Measurements from ENCODE around the gene RNPS1.
"Not testable (repeated sequence)": the region's sequence is repeated elsewhere in the genome, so short reads cannot be mapped to it uniquely, and the experiment has no call there.

Gene RNPS1

DNA sequence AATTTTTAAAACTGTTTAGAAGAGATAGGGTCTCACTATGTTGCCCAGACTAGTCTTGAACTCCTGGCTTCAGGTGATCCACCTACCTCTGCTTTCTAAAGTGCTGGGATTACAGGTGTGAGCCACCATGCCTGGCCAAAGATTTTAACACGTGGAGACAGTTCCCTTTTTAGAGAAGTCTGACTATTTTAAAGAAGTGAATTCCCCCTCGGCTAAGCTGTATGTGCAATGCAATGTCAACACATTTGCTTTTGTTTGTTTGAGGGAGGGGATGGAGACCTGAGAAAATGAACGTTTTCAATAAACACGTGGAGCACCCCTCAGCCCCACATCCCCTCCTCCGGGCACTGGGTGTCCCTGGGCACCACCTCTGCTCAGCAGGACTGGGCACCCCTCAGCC, 14.3 kb upstream of the RNPS1 start:
- DNase-seq = no peak

DNA sequence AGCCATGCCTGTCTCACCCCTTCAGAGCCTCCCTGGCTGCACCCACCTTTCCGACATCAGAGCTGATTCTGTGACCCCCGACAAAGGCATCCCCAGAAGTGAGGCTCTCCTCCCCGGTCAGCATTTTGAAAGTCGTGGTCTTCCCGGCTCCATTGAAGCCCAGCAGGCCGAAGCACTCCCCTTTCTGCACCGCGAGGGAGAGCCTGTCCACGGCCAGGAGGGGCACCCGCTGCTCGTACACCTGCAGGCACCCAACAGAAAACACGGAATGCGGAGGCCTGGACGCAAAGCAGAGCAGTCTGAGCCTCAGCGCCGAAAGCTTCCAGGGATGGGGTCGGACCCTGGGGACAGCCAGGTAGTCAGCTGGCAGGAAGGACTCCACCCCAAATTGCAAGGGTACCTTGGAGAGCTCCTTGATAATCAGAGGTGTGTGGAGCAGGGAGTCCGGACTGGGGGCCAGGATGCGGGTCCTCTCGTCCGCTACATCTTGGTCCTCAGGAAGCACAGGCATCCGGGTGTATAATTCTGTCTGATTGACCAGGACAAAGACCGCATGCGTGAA, 13.1 kb upstream of the RNPS1 start:
- DNase-seq = no peak

DNA sequence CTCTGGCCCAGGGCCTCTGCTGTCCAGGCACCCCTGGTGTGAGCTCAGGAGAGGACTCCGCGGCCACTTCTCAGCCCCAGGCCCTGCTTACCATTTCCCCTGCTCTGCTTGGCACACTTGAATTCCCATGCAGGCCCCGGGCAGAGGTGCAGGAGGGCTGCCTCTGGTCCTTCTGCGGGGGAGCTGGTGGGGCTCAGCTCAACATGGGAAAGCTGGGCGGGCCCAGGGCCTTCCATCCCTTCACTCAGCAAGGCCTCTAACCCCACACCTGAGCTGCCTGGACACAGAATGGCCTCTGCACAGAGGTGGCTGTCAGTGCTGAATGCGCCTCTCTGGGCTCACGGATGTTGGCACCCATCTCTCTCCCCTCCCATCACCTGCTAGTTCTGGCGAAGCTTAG, 12.5 kb upstream of the RNPS1 start:
- DNase-seq = no peak

DNA sequence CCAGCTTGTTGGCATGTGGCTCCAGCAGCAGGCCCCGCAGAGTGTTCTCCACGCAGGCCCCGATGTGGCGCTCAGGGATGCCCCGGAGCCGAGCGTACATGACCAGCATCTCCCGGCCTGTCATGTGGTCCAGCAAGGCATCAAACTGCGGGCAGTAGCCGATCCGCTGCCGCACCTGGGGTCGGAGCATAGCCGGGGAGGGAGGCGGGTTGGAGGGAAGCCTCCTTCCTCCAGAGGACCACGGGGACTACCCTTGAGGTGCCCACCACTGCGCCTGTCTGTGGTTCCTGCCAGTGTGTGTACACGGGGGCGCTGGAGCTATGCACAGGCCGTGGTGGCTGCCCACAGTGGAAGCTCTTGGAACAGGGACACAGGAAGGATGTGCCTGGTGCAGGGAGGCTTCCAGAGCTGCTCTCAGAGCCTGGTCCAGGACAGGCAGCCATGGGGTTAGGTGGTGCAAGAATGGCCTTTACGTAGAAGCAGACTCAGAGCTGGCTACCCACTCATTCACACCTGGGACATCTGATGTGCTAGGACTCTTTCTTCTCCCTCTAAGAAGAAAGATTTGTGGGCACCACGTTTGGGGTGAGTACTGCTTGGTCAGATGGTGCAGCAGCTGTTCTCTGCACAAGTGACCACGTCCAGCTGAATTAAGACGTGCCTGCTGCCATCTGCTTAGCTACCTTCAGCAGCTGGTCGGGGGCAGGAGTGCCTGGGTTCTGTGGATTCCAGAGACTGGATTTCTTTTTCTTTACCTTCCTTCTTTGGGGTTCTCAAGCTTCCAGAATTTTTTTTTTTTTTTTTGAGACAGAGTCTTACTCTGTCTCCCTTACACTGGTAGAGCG, 11.3 kb upstream of the RNPS1 start:
- DNase-seq = no peak

DNA sequence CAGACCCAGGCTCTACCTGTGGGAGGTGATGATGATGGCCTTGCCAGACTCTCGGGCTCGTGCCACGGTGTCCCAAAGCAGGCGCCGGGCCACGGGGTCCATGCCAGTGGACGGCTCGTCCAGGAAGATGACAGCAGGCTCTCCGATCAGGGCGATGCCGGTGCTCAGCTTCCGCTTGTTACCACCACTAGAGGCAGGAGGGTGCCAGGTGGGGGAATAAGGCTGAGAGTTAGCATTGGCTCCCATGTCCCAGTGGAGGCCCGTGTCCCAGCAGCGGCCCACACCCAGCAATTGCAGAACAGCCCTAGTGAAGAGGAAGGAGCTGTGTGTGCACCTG, 10.3 kb upstream of the RNPS1 start:
- DNase-seq = no peak

DNA sequence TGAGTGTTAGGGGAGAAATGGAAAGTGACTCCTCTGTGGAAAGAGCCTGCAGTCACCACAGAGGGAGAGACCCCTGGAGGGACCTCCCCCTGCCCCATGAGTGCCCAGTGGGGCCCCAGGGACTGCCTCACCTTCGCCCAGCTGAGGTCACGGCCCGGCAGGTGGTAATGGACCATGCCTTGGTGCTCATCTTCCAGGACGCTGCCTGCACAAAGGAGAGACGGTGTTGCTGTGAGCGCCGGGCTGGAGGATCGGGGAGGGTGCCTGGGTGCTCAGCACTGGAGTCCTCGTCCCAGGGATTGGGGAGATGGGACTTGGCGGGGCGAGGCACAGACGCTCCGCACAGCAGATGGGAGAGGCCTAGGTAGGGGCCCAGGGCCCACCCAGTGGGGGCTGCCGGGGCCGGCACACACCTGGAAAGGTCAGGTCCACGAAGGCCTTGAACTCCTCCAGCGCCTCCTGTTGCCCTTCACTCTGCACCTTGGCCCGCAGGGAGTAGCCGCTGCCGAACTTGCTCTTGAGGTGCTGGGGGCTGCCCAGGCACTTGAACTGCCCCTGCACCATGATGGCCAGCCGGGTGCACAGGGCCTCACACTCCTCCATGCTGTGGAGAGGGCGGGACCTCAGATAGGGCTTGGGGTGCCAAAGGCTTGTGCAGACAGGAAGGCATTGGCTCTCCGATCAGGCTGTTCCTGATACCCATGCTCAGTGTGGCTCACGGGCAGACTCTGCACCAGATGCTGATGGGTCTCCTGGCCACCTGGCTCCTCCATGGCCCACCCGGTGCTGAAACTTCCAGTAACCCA, 9.7 kb upstream of the RNPS1 start:
- no peak for DNase-seq

DNA sequence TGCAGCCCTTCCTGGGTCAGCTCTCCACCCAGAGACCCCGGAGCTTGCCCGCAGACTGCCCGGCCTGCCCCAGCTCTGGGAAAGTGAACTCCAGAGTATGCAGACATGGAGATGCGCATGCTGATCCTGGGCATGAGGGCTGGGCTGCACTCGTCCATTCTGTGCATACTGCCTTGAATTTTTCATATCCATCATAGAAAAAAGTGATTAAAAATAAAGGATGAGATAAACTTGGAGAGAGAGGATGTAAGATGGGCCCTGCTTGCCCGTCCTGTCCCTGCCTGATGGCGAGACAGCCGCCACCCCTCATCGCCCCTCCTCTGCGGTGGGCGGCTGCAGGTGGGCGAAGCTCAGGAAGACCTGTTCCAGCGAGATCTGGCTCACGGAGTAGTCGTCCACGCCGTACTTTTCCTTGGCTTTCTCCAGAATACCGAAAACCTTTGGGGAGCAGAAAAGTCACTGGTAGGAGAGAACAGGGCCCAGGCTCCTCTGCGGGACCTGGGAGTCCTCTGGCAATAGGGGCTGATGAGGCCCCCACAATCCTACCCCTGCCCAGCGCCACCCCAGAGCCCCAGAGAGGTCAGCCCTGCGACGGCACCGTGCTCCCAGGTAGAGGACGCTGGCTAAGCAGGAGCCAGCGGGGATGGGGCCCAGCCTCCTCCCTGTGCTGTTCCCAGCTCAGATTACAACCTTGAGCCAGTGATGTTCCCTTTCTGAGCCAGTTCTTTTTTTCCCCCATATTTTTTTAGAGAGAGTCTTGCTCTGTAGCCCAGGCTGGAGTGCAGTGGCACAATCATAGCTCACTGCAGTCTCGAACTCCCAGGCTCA, 8.7 kb upstream of the RNPS1 start:
- DNase-seq = no peak

DNA sequence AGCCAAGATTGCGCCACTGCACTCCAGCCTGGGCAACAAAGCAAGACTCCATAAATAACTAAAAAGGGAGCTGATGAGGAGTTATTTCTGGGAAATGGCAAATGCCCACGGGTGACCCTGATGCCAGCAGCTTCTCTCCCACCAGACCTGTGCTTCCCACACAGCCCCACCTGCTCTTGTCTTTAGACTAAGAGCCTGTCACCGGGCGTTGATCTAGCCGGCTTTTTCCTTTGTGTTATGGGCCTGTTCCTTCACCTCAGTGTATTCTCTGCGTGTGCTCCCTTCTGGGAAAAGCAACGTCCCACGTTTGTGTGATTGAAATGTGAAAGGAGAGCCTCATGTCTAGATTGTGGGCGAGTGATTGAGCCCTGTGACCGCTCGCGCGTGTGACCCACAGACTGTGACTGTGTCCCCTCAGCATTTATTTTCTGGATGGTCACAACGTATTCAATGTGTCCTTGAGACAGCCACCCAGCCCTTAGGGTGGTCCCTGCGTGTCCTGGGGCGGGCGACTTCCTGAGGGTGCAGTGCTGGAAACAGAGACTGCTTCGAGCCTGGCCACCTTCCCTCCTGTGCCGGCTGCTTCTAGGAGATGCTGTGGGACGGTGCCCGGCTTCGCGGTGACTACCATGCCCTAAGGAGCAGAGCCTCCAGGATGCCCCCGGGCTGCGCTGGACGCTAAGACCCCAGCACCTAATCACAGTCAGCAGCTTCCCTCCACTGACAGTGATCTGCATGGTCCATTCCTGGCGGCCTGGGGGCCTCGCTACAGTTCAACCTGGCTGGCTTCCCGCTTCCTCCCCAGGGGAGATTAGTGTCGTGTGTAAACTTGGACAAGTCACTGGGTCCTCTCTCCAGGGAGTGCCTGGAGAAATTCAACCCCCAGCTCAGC, 7.8 kb upstream of the RNPS1 start:
- DNase-seq = no peak

DNA sequence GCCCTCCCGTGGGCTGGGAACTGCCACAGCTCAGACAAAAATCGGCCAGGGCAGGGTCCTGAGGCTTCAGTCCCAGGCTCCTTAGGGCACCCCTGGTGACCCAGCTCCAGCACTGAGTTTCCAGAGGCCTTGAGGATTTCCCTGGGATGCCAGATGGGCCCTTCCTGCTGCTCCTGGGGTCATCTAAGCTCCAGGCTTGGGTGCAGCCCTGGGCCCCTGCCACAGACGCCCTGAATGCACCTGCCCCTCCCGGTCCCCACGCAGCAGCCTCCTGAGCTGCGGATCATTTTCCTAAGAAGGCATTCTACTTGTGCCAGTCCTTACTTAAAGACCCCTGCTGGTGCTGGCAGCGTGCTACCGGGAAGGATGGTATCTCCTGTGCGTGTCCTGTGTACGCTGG, 6.0 kb upstream of the RNPS1 start:
- DNase-seq = no peak

DNA sequence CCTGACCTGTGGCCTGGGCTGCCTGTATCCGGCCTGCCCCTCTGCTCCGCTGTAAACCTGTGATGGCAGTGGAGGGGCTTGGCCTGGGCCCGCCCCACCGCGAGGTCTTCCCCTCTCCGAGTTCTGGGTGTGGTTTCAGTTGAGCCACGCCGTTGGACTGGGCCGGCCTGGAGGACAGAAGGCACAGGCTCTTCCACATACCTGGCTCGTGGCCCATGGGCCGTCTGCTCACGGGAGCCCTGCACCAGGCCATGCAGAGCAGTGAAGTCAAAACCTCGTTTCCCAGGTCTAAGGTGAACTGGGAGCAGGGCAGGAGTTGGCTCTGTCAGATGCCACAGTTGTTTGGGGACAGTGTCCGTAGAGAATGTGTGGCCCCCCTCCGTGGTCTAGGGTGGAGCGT, 5.6 kb upstream of the RNPS1 start:
- no peak for DNase-seq

DNA sequence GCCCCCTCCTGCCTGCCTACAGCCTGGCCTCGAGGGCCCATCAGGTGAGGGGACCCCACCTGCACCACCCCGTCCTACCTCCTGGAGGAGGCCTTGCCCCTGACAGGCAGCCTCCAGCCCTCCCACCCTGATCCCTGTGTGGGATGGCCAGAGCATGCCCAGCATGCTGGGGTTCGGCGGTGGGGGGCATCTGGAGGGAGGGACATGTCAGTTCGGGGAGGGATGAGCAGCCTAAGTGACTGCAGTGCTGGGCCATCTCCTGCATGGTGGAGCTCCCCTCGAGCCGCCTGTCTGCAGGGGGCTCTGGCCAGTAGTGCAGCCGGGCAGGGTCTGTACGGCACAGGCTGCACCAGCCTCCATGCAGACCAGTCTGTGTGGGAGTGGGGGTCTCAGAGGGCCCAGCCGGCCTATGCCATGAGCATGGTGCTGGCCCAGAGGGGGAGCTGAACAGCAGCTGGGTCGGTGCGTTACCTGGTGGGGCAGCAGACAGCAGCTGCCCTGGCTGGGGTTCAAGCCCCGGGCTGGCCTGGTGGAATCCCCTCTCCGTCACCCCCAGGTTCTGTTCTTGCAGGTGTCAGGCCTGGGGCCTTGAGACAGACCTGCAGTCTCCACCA, 4.0 kb upstream of the RNPS1 start:
- DNase-seq = no peak

DNA sequence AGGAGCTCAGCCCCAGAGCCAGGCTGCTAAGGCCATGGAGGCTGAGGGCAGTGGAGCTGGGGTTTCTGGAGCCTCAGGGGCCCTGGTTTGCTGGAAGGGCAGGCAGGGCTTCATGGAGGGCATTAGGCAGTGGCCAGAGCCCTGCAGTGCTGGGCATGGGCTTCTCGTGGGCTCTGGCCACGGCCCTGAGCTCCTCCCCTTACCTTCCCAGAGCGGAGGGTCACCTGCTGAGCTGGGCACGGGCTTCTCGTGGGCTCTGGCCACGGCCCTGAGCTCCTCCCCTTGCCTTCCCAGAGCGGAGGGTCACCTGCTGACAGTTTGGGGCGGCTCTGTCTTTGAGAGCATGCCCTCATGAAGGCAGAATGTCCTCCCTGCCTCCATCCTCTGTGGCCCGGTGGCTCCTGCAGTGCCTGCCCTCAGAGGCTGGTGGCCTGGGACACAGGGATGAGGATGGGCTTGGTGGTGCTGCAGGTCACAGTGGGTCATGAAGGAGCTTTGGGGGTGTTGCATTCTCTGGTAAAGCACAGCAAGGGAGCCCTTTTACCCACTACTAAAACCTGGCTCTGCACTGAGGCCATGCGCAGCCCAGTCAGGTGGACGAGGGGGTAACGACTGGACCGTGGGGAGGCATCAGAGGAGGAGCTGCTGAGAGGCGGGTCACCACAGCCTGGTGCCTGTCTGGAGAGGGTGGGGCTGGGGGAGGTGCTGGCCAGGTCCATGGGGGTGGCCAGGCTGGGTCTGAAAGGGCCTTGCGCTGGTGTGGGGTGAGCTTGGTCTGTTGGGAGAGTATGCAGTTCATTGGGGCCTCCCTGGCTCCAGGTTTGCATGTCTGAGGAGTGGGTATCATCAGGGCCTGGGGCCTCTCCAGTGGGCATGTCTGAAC, 2.9 kb upstream of the RNPS1 start:
- no peak for DNase-seq

DNA sequence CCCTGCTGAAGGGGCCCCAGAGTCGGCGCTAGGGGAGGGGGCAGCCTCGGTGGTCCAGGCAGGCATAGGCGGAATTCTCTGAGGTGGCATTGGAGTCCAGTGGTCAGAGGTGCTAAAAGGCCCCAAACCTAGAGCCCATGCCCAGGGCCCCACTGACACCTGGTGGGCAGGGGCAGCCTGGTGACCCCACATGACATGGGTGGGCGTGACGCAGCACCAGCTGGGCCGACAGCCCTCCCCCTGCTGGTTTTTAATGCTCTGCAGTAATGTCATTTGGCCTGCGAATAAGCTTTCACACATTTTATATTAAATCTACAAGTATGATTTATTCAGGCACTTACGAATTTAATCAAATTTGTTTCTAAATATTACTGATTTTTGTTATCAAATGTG, 2.1 kb upstream of the RNPS1 start:
- DNase-seq = no peak

DNA sequence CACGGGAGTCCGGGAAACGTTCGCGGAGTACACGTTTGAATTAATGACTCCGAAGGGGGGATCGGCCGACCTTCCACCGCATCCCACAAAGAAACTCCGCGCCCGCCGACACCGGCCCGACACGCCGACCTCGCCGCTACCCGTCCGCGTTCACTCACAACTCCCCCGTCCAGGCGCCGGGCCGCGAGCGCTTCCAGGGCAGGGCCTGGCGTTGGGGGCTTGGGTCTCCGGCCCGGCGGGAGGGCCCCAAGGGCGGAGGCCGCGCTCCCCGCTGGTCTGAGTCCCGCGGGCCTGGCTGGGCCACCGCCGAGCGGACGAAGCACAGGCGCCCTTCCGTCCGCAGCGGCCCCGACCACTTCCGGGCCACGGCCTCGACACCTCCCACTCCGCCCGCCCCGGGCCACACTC, 417 bp downstream of the RNPS1 start:
- not testable (repeated sequence) for DNase-seq

DNA sequence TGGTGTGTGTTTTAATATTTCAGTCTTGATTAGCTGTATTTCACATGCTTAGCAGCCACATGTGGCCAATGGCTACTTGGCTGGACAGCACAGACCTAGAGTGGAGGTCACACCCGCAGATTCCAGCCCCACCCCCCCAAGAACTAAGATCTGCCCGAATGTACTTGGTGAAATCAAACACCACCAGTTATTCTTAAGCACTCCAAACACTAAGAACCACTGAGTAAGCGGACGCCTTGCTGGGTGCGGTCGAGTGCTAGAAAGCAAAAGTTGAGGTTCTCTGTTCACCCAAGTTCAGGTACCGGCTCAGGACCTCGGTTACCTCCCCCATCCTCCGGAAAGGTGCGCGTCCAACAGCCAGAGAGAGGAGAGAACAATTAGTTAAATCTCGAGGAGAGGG, 1.0 kb downstream of the RNPS1 start:
- not testable (repeated sequence) for DNase-seq

DNA sequence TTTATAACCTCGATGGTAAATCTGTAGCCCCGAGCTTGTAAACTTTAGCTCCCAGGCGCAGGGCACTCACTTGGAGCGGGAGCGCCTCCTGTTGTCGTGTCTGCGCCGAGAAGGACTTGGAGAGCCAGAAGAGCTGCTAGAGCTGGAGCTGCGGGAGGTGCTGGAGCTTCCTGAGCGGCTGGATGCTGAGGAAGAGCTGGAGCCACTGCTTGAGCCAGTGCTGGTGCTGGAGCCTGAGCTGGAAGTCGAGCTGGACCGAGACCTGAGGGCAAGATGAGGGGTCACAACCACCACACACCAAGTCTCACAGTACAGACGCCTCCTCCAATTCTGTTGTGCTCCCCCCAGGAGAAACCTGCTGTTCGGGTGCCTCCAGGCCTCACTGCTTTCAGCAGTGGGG, 4.9 kb downstream of the RNPS1 start:
- DNase-seq = not testable (repeated sequence)

DNA sequence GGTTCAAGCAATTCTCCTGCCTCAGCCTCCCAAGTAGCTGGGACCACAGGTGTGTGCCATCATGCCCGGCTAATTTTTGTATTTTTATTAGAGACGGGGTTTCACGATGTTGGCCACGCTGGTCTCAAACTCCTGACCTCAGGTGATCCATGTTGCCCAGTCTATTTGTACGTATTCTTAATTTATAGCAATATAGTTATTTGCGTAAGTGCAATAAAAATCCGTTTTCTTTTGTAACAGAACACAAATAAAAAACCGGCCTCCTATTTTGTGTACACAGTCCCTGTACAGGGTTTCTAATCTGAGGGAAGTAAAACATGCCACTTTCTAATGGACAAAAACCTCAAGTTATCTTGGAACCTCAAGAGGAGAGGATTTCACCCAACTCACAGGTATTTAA, 7.7 kb downstream of the RNPS1 start:
- DNase-seq = no peak

DNA sequence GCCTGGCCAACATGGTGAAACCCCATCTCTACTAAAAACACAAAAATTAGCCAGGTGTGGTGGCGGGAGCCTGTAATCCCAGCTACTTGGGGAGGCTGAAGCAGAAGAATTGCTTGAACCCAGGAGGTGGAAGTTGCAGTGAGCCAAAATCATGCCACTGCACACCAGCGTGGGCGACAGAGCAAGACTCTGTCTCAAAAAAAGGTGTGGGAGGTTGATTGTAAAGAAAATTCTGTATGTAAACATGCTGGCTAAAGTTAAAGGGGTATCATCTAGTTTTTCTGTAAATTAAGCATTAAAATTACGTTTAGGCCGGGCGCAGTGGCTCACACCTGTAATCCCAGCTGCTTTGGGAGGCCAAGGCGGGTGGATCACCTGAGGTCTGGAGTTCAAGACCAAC, 9.4 kb downstream of the RNPS1 start:
- not testable (repeated sequence) for DNase-seq

DNA sequence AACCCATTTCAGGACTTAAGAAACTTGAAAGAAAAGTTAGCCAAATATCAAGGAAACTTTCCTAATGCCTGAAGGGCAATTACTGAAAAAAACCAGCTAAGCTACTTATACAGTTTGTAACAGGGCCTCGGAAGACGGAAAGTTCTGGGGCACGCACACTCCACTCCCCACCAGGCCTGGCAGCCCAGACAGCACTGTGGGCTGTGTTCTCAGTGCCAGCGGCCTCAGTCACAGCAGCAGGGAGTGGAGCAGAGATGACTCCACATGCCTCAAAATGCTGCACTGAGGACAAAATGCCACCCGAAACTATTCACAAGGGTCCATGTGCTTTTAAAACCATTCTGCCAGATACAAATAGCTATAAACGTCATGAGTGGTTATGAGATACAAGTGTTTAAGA, 10.2 kb downstream of the RNPS1 start:
- no peak for DNase-seq

DNA sequence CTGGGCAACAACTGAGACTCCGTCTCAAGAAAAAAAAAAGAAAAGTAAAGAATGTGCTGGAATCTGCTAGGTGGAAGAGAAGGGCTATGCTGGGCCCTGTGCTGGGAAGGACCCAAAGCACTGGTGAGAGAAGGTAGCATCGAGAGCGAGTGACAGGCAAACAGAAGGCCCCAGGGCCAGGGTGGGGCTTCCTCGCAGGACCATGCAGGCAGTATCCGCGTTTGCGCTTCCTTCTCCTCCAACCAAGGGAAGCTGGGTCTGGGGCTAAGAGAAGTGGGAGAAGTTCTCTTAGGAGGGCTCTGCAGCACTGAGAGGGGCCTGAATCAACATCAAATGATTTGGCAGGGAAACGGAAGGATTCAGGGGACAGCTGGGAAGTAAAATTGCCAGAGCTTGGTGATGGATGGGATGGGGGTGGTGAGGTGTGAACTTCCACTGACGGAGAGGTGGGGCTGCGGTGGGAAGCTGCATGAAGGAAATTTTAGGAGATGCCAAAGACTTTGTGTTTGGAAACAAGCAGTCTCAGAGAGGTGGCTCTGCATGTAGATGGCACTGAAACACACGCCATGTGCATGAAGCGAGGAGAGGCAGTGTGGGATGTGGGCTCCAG, 11.3 kb downstream of the RNPS1 start:
- no peak for DNase-seq

All from NCI-H2081 (cell line).